IMR-90 (cell line): Measurements from ENCODE around the gene RIPOR2. TPM values are rescaled to one million over a fixed set of nuclear protein-coding genes. Genes with fewer than 3 reads are reported as not detected.

Experiments used
- ATAC-seq: fragments of 200-7000 bp; cut with Tn5 transposase; 2 replicates; pipeline ENCODE4 v1.9.1; 2020; ENCODE audit warnings: low read depth, mild to moderate bottlenecking, moderate library complexity
- BruUV-seq: library from RNA; stranded (reverse); fragments of 400-500 nt; replicated peaks from 2 replicates; lab custom pipeline; 2021; lab: Mats Ljungman, UMichigan
- CTCF ChIA-PET: fragments of 300-600 bp; formaldehyde crosslinking; extraction: SDS; loops from one replicate; lab custom pipeline; 2021; ENCODE audit warnings: antibody characterized with exemption; lab: Yijun Ruan, JAX
- POLR2A ChIA-PET: fragments of 300-600 bp; sonication (Branson Sonifier 250); formaldehyde crosslinking; loops from one replicate; lab custom pipeline; 2022; ENCODE audit warnings: antibody characterized with exemption; ENCODE audit not compliant: unreplicated experiment; lab: Charles Lee
- DNase-seq: peaks from one replicate; pipeline ENCODE4 v3.0.0; 2013
- H2AFZ ChIP-seq: replicated peaks from 2 replicates; pipeline ENCODE3; 2013; ENCODE audit warnings: low read length, mild to moderate bottlenecking; ENCODE audit not compliant: poor library complexity
- H2AK5ac ChIP-seq: 2 replicates; pipeline ENCODE4 v1.6.1; 2013; ENCODE audit warnings: low read depth, low read length, inconsistent platforms
- H2AK9ac ChIP-seq: replicated peaks from 2 replicates; pipeline ENCODE3; 2013; ENCODE audit warnings: mild to moderate bottlenecking, low read depth, low read length, moderate library complexity; ENCODE audit not compliant: poor library complexity
- H2BK120ac ChIP-seq: 2 replicates; pipeline ENCODE4 v1.6.1; 2013; ENCODE audit warnings: low read depth, low read length, inconsistent platforms
- H2BK15ac ChIP-seq: 3 replicates; pipeline ENCODE4 v1.6.1; 2013; ENCODE audit warnings: low read depth, low read length, inconsistent platforms
- H2BK20ac ChIP-seq: 2 replicates; pipeline ENCODE4 v1.6.1; 2013; ENCODE audit warnings: low read depth, mild to moderate bottlenecking, inconsistent platforms, low read length, moderate library complexity
- H2BK5ac ChIP-seq: 2 replicates; pipeline ENCODE4 v1.6.1; 2013; ENCODE audit warnings: mild to moderate bottlenecking, low read depth, low read length, inconsistent platforms; ENCODE audit not compliant: poor library complexity, severe bottlenecking
- H3K14ac ChIP-seq: replicated peaks from 2 replicates; pipeline ENCODE4 v1.6.1; 2013; ENCODE audit warnings: low read depth, low read length, inconsistent platforms
- H3K18ac ChIP-seq: 2 replicates; pipeline ENCODE4 v1.6.1; 2013; ENCODE audit warnings: low read depth, low read length, control low read depth
- H3K23ac ChIP-seq: 2 replicates; pipeline ENCODE4 v1.6.1; 2013; ENCODE audit warnings: low read depth, low read length, inconsistent platforms
- H3K27ac ChIP-seq: 2 replicates; pipeline ENCODE4 v1.5.1; 2013; ENCODE audit warnings: mild to moderate bottlenecking, control low read depth, low read length; ENCODE audit not compliant: insufficient read depth
- H3K27me3 ChIP-seq: 2 replicates; pipeline ENCODE4 v1.6.1; 2013; ENCODE audit warnings: low read length; ENCODE audit not compliant: control insufficient read depth, insufficient read depth
- H3K36me3 ChIP-seq: 2 replicates; pipeline ENCODE4 v1.6.1; 2013; ENCODE audit warnings: low read length, mixed read lengths; ENCODE audit not compliant: control insufficient read depth, insufficient read depth
- H3K4ac ChIP-seq: 2 replicates; pipeline ENCODE4 v1.6.1; 2013; ENCODE audit warnings: low read depth, low read length, inconsistent platforms
- H3K4me1 ChIP-seq: 2 replicates; pipeline ENCODE4 v1.6.1; 2013; ENCODE audit warnings: low read length, mixed read lengths; ENCODE audit not compliant: control insufficient read depth, insufficient read depth
- H3K4me2 ChIP-seq: 2 replicates; pipeline ENCODE4 v1.6.1; 2013; ENCODE audit warnings: low read depth, mild to moderate bottlenecking, control low read depth, low read length, moderate library complexity
- H3K4me3 ChIP-seq: 2 replicates; pipeline ENCODE4 v1.5.1; 2013; ENCODE audit warnings: low read depth, mild to moderate bottlenecking, control low read depth, low read length, moderate library complexity; ENCODE audit not compliant: insufficient read depth
- H3K56ac ChIP-seq: 2 replicates; pipeline ENCODE4 v1.6.1; 2013; ENCODE audit warnings: low read length, inconsistent platforms; ENCODE audit not compliant: insufficient read depth; ENCODE audit errors: extremely low read depth
- H3K79me1 ChIP-seq, 2 experiments: 2 replicates each; pipeline ENCODE4 v1.6.1; 2013; ENCODE audit warnings: low read length in 2 of 2, inconsistent platforms in 1 of 2, low read depth in 1 of 2
- H3K9ac ChIP-seq: 2 replicates; pipeline ENCODE4 v1.6.1; 2013; ENCODE audit warnings: low read depth, low read length, control low read depth
- H3K9me1 ChIP-seq: 2 replicates; pipeline ENCODE4 v1.6.1; 2013; ENCODE audit warnings: low read length, inconsistent platforms; ENCODE audit not compliant: insufficient read depth
- H3K9me3 ChIP-seq: 2 replicates; pipeline ENCODE4 v1.6.1; 2013; ENCODE audit warnings: low read length; ENCODE audit not compliant: control insufficient read depth, insufficient read depth
- H4K20me1 ChIP-seq: 2 replicates; pipeline ENCODE4 v1.6.1; 2013; ENCODE audit warnings: low read length, inconsistent platforms; ENCODE audit not compliant: insufficient read depth
- H4K5ac ChIP-seq: 2 replicates; pipeline ENCODE4 v1.6.1; 2013; ENCODE audit warnings: mild to moderate bottlenecking, low read depth, low read length, control low read depth
- H4K8ac ChIP-seq, 2 experiments: 2 replicates each; pipeline ENCODE4 v1.6.1; 2013; ENCODE audit warnings: low read depth in 2 of 2, low read length in 2 of 2, control low read depth in 1 of 2, inconsistent platforms in 1 of 2
- H4K91ac ChIP-seq: 2 replicates; pipeline ENCODE4 v1.6.1; 2013; ENCODE audit warnings: low read depth, low read length, inconsistent platforms; ENCODE audit not compliant: insufficient read depth
- BHLHE40 ChIP-seq: fragments of 150-350 bp; IDR thresholded peaks from 2 replicates; pipeline ENCODE4 v1.6.1; 2016; ENCODE audit warnings: mild to moderate bottlenecking, low read depth, low read length
- CEBPB ChIP-seq: IDR thresholded peaks from 2 replicates; pipeline ENCODE4 v1.6.1; 2012; ENCODE audit warnings: low read depth, low read length, improper control_type of control experiment
- CHD1 ChIP-seq: IDR thresholded peaks from 2 replicates; pipeline ENCODE4 v1.6.1; 2012; ENCODE audit warnings: low read depth, low read length, improper control_type of control experiment
- CTCF ChIP-seq: conservative IDR thresholded peaks from 2 replicates; pipeline ENCODE4 v1.5.1; 2012; ENCODE audit warnings: mild to moderate bottlenecking, low read depth, low read length, improper control_type of control experiment
- FOS ChIP-seq: fragments of 150-350 bp; IDR thresholded peaks from 2 replicates; pipeline ENCODE4 v1.6.1; 2016; ENCODE audit warnings: low read depth, low read length
- MAFK ChIP-seq: IDR thresholded peaks from 2 replicates; pipeline ENCODE4 v1.6.1; 2012; ENCODE audit warnings: low read depth, low read length, improper control_type of control experiment
- MAZ ChIP-seq: IDR thresholded peaks from 2 replicates; pipeline ENCODE4 v1.6.1; 2012; ENCODE audit warnings: low read depth, mild to moderate bottlenecking, low read length, improper control_type of control experiment, moderate library complexity, borderline replicate concordance
- MXI1 ChIP-seq: IDR thresholded peaks from 2 replicates; pipeline ENCODE4 v1.6.1; 2012; ENCODE audit warnings: low read depth, mild to moderate bottlenecking, low read length, moderate library complexity, borderline replicate concordance
- NFE2L2 ChIP-seq: fragments of 150-350 bp; IDR thresholded peaks from 2 replicates; pipeline ENCODE4 v1.6.1; 2016; ENCODE audit warnings: low read depth, mild to moderate bottlenecking, low read length
- POLR2A ChIP-seq: IDR thresholded peaks from 2 replicates; pipeline ENCODE4 v1.6.1; 2012; ENCODE audit warnings: mild to moderate bottlenecking, low read depth, low read length
- RAD21 ChIP-seq: IDR thresholded peaks from 2 replicates; pipeline ENCODE4 v1.6.1; 2012; ENCODE audit warnings: low read length, improper control_type of control experiment
- RCOR1 ChIP-seq: IDR thresholded peaks from 2 replicates; pipeline ENCODE4 v1.6.1; 2012; ENCODE audit warnings: mild to moderate bottlenecking, low read length, improper control_type of control experiment; ENCODE audit not compliant: insufficient replicate concordance
- RFX5 ChIP-seq: IDR thresholded peaks from 2 replicates; pipeline ENCODE4 v1.8.0; 2012; ENCODE audit warnings: low read depth, mild to moderate bottlenecking, low read length, moderate library complexity
- WGBS, 2 experiments: methylation state at CpG; one replicate each; pipeline versions ENCODE4 v1.1.5 to v1.1.7; 2013; ENCODE audit warnings: missing lambda C conversion rate in 2 of 2; ENCODE audit not compliant: insufficient read length in 1 of 2; ENCODE audit errors: extremely low coverage in 2 of 2; 5-methylcytosine and 5-hydroxymethylcytosine counted together
- dilution Hi-C: fragments of 300-500 bp; cut with HindIII; formaldehyde crosslinking; loops from one replicate; pipeline ENCODE4 v1.14.3; 2018; ENCODE audit warnings: low sequenced_read_pairs; ENCODE audit not compliant: unreplicated experiment
- in situ Hi-C: fragments of 300-500 bp; cut with MboI; formaldehyde crosslinking; loops from 3 replicates; pipeline ENCODE4 v1.14.3; 2019; ENCODE audit warnings: low sequenced_read_pairs, inconsistent platforms, mixed read lengths
- intact Hi-C: fragments of 100-400 bp; cut with micrococcal nuclease; formaldehyde crosslinking; loops from 2 replicates; pipeline ENCODE4 v1.10.0; 2022
- polyA plus RNA-seq, 3 experiments: library from polyadenylated mRNA; depleted of rRNA; stranded (reverse); fragments of >200 nt; gene quantifications; 2 replicates each; pipeline ENCODE4 v1.2.3, GENCODE V29; 2012; ENCODE audit warnings: low replicate concordance in 1 of 3
- total RNA-seq: library from RNA; depleted of rRNA; stranded (reverse); fragments of >200 nt; gene quantifications from 2 replicates; pipeline ENCODE4 v1.2.3, GENCODE V29; 2012
- TF ChIP-seq, protein P1 (sequence below): fragments of 150-350 bp; IDR thresholded peaks from 2 replicates; pipeline ENCODE4 v1.6.1; 2016; ENCODE audit warnings: low read depth, mild to moderate bottlenecking, low read length, moderate library complexity, borderline replicate concordance

The RIPOR2 gene
- total and polyA plus RNA-seq, 2 of the 4 experiments (the other 2 are of a cell fraction), result 1.1 to 1.2 TPM

- H3K14ac ChIP-seq, result no peak overlapping the region
- H2BK15ac ChIP-seq, result no peak overlapping the region
- peaks cover 10% of the 10 kb centered on the region; the same call in 1 of the 2 replicates for H3K36me3 ChIP-seq
- H3K27me3 ChIP-seq, result no peaks in the 10 kb centered on the region
- dilution Hi-C loops (loop anchor here (25.0 kb wide), 1 partner anchor 262 kb away; no protein-coding TSS in a partner anchor), in situ Hi-C loops (no loop called here), intact Hi-C loops (no loop called here)
- peak overlapping the region; percentile 15; the same call in 1 of the 2 replicates for H2AK5ac ChIP-seq
- H2AK9ac ChIP-seq, result no peak overlapping the region
- no peak overlapping the region for H2AFZ ChIP-seq
- 0 out of 2 replicates have a peak, but pooled peaks cover 2% of the 10 kb centered on the region for H3K9me1 ChIP-seq
- no peak overlapping the region for H3K4me2 ChIP-seq
- H3K56ac ChIP-seq, result no peak overlapping the region
- H3K9me3 ChIP-seq, result no peaks in the 10 kb centered on the region
- H3K23ac ChIP-seq, result no peak overlapping the region
- no peak overlapping the region for H3K4ac ChIP-seq
- H3K9ac ChIP-seq, result no peak overlapping the region
- H4K5ac ChIP-seq, result no peak overlapping the region
- CTCF ChIA-PET, result no interaction called here
- H4K91ac ChIP-seq, result no peak overlapping the region
- no peaks in the 10 kb centered on the region for H4K20me1 ChIP-seq
- no peak overlapping the region for H3K27ac ChIP-seq
- no TSS peak for BruUV-seq
- ATAC-seq (no peak), DNase-seq (no peak)
- H4K8ac ChIP-seq, result no peak overlapping the region
- POLR2A ChIA-PET, result no interaction called here
- H3K18ac ChIP-seq, result 0 out of 2 replicates have a peak overlapping the region, but pooled peaks have one; percentile 18
- peaks cover 7% of the 10 kb centered on the region for H3K4me1 ChIP-seq
- H3K79me1 ChIP-seq, result no peaks in the 10 kb centered on the region
- H2BK5ac ChIP-seq, result no peak overlapping the region
- WGBS, 2 experiments, result no CpG with 5 or more reads among the region's 2 CpGs
- no peak overlapping the region for H2BK20ac ChIP-seq
- H2BK120ac ChIP-seq, result no peak overlapping the region
- TF ChIP-seq NFE2L2 (no peak), CEBPB (no peak), RCOR1 (no peak), FOS (no peak), RFX5 (no peak), RAD21 (no peak), BHLHE40 (no peak), MAZ (no peak), POLR2A (no peak), CTCF (no peak), MAFK (no peak), MXI1 (no peak), CHD1 (no peak)
- TF ChIP-seq, protein P1, sequence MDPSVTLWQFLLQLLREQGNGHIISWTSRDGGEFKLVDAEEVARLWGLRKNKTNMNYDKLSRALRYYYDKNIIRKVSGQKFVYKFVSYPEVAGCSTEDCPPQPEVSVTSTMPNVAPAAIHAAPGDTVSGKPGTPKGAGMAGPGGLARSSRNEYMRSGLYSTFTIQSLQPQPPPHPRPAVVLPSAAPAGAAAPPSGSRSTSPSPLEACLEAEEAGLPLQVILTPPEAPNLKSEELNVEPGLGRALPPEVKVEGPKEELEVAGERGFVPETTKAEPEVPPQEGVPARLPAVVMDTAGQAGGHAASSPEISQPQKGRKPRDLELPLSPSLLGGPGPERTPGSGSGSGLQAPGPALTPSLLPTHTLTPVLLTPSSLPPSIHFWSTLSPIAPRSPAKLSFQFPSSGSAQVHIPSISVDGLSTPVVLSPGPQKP, result no peak
- no peak overlapping the region for H3K4me3 ChIP-seq
Measured at GRCh38 chr6:24825130-24825630, 110.6 kb downstream of the RIPOR2 start.
